ENCODE measurements around the gene GRIK1.

Gene GRIK1

DNA sequence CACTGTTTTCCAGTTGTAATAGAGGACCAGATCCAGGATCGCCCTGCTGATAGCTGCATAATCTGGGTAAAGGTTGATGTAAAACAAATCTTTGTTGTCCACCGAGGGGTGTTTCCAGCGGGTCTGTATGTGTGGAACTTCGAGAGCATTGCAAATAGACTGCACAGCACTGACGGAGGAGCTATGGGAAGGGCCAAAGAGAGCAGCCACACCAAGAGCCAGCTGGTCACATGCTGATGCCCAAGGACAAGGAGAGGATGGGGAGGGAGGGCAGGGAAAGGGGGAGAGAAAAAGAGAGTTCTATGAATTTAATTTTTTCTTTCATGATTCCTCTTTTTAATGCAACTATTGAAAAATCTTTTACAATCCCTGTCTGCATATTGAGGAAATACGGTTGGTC lies 250.0 kb downstream of the GRIK1 start:
- no peaks in the 10 kb centered on the region for H4K20me1 ChIP-seq (ENCODE audit: control insufficient read depth, insufficient read depth, low read depth, low read length)
- TF ChIP-seq, protein P1, sequence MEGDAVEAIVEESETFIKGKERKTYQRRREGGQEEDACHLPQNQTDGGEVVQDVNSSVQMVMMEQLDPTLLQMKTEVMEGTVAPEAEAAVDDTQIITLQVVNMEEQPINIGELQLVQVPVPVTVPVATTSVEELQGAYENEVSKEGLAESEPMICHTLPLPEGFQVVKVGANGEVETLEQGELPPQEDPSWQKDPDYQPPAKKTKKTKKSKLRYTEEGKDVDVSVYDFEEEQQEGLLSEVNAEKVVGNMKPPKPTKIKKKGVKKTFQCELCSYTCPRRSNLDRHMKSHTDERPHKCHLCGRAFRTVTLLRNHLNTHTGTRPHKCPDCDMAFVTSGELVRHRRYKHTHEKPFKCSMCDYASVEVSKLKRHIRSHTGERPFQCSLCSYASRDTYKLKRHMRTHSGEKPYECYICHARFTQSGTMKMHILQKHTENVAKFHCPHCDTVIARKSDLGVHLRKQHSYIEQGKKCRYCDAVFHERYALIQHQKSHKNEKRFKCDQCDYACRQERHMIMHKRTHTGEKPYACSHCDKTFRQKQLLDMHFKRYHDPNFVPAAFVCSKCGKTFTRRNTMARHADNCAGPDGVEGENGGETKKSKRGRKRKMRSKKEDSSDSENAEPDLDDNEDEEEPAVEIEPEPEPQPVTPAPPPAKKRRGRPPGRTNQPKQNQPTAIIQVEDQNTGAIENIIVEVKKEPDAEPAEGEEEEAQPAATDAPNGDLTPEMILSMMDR (IDR thresholded peaks at IDR 0.05; ENCODE audit: low read depth, low read length, poor library complexity, severe bottlenecking), result no peak
- no peak for TF ChIP-seq EZH2phosphoT487 (IDR thresholded peaks at IDR 0.05; ENCODE audit: borderline replicate concordance, low read length)

GRCh38 chr21:29684106-29684505 lies 255.7 kb downstream of the GRIK1 start:
- no peaks in the 10 kb centered on the region for H3F3A ChIP-seq (ENCODE audit: control insufficient read depth, insufficient read depth)

More for the DNA sequence above, 250.0 kb downstream of the GRIK1 start:
- H3K9me3 ChIP-seq (ENCODE audit: control insufficient read depth, insufficient read depth, low read length), result no peaks in the 10 kb centered on the region
- H3K4me2 ChIP-seq (ENCODE audit: low read length), result no peak overlapping the region
- peaks cover 11% of the 10 kb centered on the region for H3K4me1 ChIP-seq (ENCODE audit: control insufficient read depth, low read length)
- no peak overlapping the region for H3K27ac ChIP-seq (ENCODE audit: low read depth, low read length)
- no peaks in the 10 kb centered on the region for H3K9me2 ChIP-seq (replicated peaks; ENCODE audit: control insufficient read depth, low read length)
- no peak overlapping the region for H3K4me3 ChIP-seq (ENCODE audit: low read length)
- H3F3A ChIP-seq (ENCODE audit: control insufficient read depth, insufficient read depth), result no peaks in the 10 kb centered on the region
- no peaks in the 10 kb centered on the region for H3K27me3 ChIP-seq (ENCODE audit: control insufficient read depth, low read length)
- no peaks in the 10 kb centered on the region for H3K79me2 ChIP-seq (ENCODE audit: control insufficient read depth, low read length)
- no peaks in the 10 kb centered on the region for H3K36me3 ChIP-seq (ENCODE audit: control insufficient read depth, low read length)

DNA sequence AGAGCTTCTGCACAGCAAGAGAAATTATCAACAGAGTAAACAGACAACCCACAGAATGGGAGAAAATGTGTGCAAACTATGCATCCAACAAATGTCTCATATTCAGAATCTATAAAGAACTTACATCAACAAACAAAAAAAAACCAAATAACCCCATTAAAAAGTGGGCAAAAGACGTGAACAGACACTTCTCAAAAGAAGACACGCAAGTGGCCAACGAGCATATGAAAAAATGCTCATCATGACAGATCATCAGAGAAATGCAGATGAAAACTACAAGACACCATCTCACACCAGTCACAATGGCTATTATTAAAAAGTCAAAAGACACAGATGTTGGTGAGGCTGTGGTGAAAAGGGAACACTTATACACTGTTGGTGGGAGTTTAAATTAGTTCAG lies 257.0 kb downstream of the GRIK1 start:
- H3K27me3 ChIP-seq (ENCODE audit: control insufficient read depth, low read length), result no peaks in the 10 kb centered on the region
- no peaks in the 10 kb centered on the region for H3K9me2 ChIP-seq (replicated peaks; ENCODE audit: control insufficient read depth, low read length)
- no peak overlapping the region for H3K27ac ChIP-seq (ENCODE audit: low read depth, low read length)
- no peaks in the 10 kb centered on the region for H3K9me3 ChIP-seq (ENCODE audit: control insufficient read depth, insufficient read depth, low read length)
- H3K36me3 ChIP-seq (ENCODE audit: control insufficient read depth, low read length), result no peaks in the 10 kb centered on the region
- TF ChIP-seq EZH2phosphoT487 (IDR thresholded peaks at IDR 0.05; ENCODE audit: borderline replicate concordance, low read length), result no peak
- TF ChIP-seq, protein P1 (IDR thresholded peaks at IDR 0.05; ENCODE audit: low read depth, low read length, poor library complexity, severe bottlenecking), result no peak
- no peaks in the 10 kb centered on the region for H3K79me2 ChIP-seq (ENCODE audit: control insufficient read depth, low read length)
- peaks cover 28% of the 10 kb centered on the region for H3K4me1 ChIP-seq (ENCODE audit: control insufficient read depth, low read length)
- H4K20me1 ChIP-seq (ENCODE audit: control insufficient read depth, insufficient read depth, low read depth, low read length), result no peaks in the 10 kb centered on the region
- H3F3A ChIP-seq (ENCODE audit: control insufficient read depth, insufficient read depth), result no peaks in the 10 kb centered on the region
- no peak overlapping the region for H3K4me2 ChIP-seq (ENCODE audit: low read length)
- no peak overlapping the region for H3K4me3 ChIP-seq (ENCODE audit: low read length)

More at GRCh38 chr21:29684106-29684505, 255.7 kb downstream of the GRIK1 start:
- Histone ChIP-seq H3K36me3 (ENCODE audit: control insufficient read depth, low read length) (no peaks in the 10 kb centered on the region), H3K4me3 (ENCODE audit: low read length) (no peak overlapping the region), H3K27ac (ENCODE audit: low read depth, low read length) (no peak overlapping the region), H3K27me3 (ENCODE audit: control insufficient read depth, low read length) (no peaks in the 10 kb centered on the region), H3K9me2 (replicated peaks; ENCODE audit: control insufficient read depth, low read length) (no peaks in the 10 kb centered on the region), H3K4me2 (ENCODE audit: low read length) (no peak overlapping the region), H3K4me1 (ENCODE audit: control insufficient read depth, low read length) (peaks cover 15% of the 10 kb centered on the region), H3K79me2 (ENCODE audit: control insufficient read depth, low read length) (no peaks in the 10 kb centered on the region), H3K9me3 (ENCODE audit: control insufficient read depth, insufficient read depth, low read length) (no peaks in the 10 kb centered on the region), H4K20me1 (ENCODE audit: control insufficient read depth, insufficient read depth, low read depth, low read length) (no peaks in the 10 kb centered on the region)
- no peak for TF ChIP-seq EZH2phosphoT487 (IDR thresholded peaks at IDR 0.05; ENCODE audit: borderline replicate concordance, low read length)
- TF ChIP-seq, protein P1 (IDR thresholded peaks at IDR 0.05; ENCODE audit: low read depth, low read length, poor library complexity, severe bottlenecking), result no peak

Measured in DOHH2 (cell line).